ENCODE data around the gene TMEM168.

The TMEM168 gene

GRCh38 chr7:112779667-112780066 lies 10.5 kb downstream of the TMEM168 start:
- Histone ChIP-seq H3K9me3 (ENCODE audit: control insufficient read depth in 1 of 2, low read length in 2 of 2) (no peaks in the 10 kb centered on the region), H3K4me3 (ENCODE audit: low read depth in 1 of 2, low read length in 2 of 2) (no peak overlapping the region), H3K27ac (ENCODE audit: low read length) (no peak overlapping the region), H3K27me3 (ENCODE audit: low read depth, low read length) (no peaks in the 10 kb centered on the region), H3K36me3 (ENCODE audit: control insufficient read depth in 1 of 2, insufficient read depth in 2 of 2, low read length in 2 of 2) (peaks cover 9 to 15% of the 10 kb centered on the region in 2 donors), H3K4me1 (ENCODE audit: control insufficient read depth in 1 of 2, insufficient read depth in 2 of 2, low read length in 2 of 2) (no peaks in the 10 kb centered on the region)

GRCh38 chr7:112777406-112777805 lies 12.8 kb downstream of the TMEM168 start:
- Histone ChIP-seq H3K4me3 (ENCODE audit: low read depth in 1 of 2, low read length in 2 of 2) (no peak overlapping the region), H3K27ac (ENCODE audit: low read length) (no peak overlapping the region)

GRCh38 chr7:112771166-112771565 lies 19.0 kb downstream of the TMEM168 start:
- Histone ChIP-seq H3K36me3 (ENCODE audit: control insufficient read depth in 1 of 2, insufficient read depth in 2 of 2, low read length in 2 of 2) (peaks cover 0 to 6% of the 10 kb centered on the region in 2 donors), H3K4me1 (ENCODE audit: control insufficient read depth in 1 of 2, insufficient read depth in 2 of 2, low read length in 2 of 2) (no peaks in the 10 kb centered on the region), H3K9me3 (ENCODE audit: control insufficient read depth in 1 of 2, low read length in 2 of 2) (no peaks in the 10 kb centered on the region), H3K4me3 (ENCODE audit: low read depth in 1 of 2, low read length in 2 of 2) (no peak overlapping the region), H3K27ac (ENCODE audit: low read length) (no peak overlapping the region), H3K27me3 (ENCODE audit: low read depth, low read length) (no peaks in the 10 kb centered on the region)

More at GRCh38 chr7:112777406-112777805, 12.8 kb downstream of the TMEM168 start:
- no peaks in the 10 kb centered on the region for H3K36me3 ChIP-seq (ENCODE audit: control insufficient read depth in 1 of 2, insufficient read depth in 2 of 2, low read length in 2 of 2)
- H3K9me3 ChIP-seq (ENCODE audit: control insufficient read depth in 1 of 2, low read length in 2 of 2), result no peaks in the 10 kb centered on the region
- no peaks in the 10 kb centered on the region for H3K27me3 ChIP-seq (ENCODE audit: low read depth, low read length)
- no peaks in the 10 kb centered on the region for H3K4me1 ChIP-seq (ENCODE audit: control insufficient read depth in 1 of 2, insufficient read depth in 2 of 2, low read length in 2 of 2)

- no peaks in the 10 kb centered on the region for H3K4me1 ChIP-seq (ENCODE audit: control insufficient read depth in 1 of 2, insufficient read depth in 2 of 2, low read length in 2 of 2)
- H3K9me3 ChIP-seq (ENCODE audit: control insufficient read depth in 1 of 2, low read length in 2 of 2), result no peaks in the 10 kb centered on the region
- H3K27me3 ChIP-seq (ENCODE audit: low read depth, low read length), result no peaks in the 10 kb centered on the region
- no peak overlapping the region for H3K27ac ChIP-seq (ENCODE audit: low read length)
- H3K4me3 ChIP-seq (ENCODE audit: low read depth in 1 of 2, low read length in 2 of 2), result no peak overlapping the region
- H3K36me3 ChIP-seq (ENCODE audit: control insufficient read depth in 1 of 2, insufficient read depth in 2 of 2, low read length in 2 of 2), result peaks cover 0 to 6% of the 10 kb centered on the region in 2 donors
Observed at GRCh38 chr7:112770051-112770450, 20.1 kb downstream of the TMEM168 start.

GRCh38 chr7:112765105-112765504 lies 25.1 kb downstream of the TMEM168 start:
- Histone ChIP-seq H3K27ac (ENCODE audit: low read length) (no peak overlapping the region), H3K36me3 (ENCODE audit: control insufficient read depth in 1 of 2, insufficient read depth in 2 of 2, low read length in 2 of 2) (peaks cover 0 to 6% of the 10 kb centered on the region in 2 donors), H3K4me1 (ENCODE audit: control insufficient read depth in 1 of 2, insufficient read depth in 2 of 2, low read length in 2 of 2) (no peaks in the 10 kb centered on the region), H3K4me3 (ENCODE audit: low read depth in 1 of 2, low read length in 2 of 2) (no peak overlapping the region), H3K27me3 (ENCODE audit: low read depth, low read length) (no peaks in the 10 kb centered on the region), H3K9me3 (ENCODE audit: control insufficient read depth in 1 of 2, low read length in 2 of 2) (no peaks in the 10 kb centered on the region)

- H3K4me1 ChIP-seq (ENCODE audit: control insufficient read depth in 1 of 2, insufficient read depth in 2 of 2, low read length in 2 of 2), result no peaks in the 10 kb centered on the region
- H3K27ac ChIP-seq (ENCODE audit: low read length), result no peak overlapping the region
- H3K27me3 ChIP-seq (ENCODE audit: low read depth, low read length), result no peaks in the 10 kb centered on the region
- H3K36me3 ChIP-seq (ENCODE audit: control insufficient read depth in 1 of 2, insufficient read depth in 2 of 2, low read length in 2 of 2), result peaks cover 0 to 6% of the 10 kb centered on the region in 2 donors
- no peak overlapping the region for H3K4me3 ChIP-seq (ENCODE audit: low read depth in 1 of 2, low read length in 2 of 2)
- H3K9me3 ChIP-seq (ENCODE audit: control insufficient read depth in 1 of 2, low read length in 2 of 2), result no peaks in the 10 kb centered on the region
Observed at GRCh38 chr7:112763996-112764395, 26.2 kb downstream of the TMEM168 start.

GRCh38 chr7:112763298-112763697 lies 26.9 kb downstream of the TMEM168 start:
- H3K36me3 ChIP-seq (ENCODE audit: control insufficient read depth in 1 of 2, insufficient read depth in 2 of 2, low read length in 2 of 2), result peaks cover 0 to 6% of the 10 kb centered on the region in 2 donors
- H3K4me3 ChIP-seq (ENCODE audit: low read depth in 1 of 2, low read length in 2 of 2), result no peak overlapping the region
- no peaks in the 10 kb centered on the region for H3K27me3 ChIP-seq (ENCODE audit: low read depth, low read length)
- no peaks in the 10 kb centered on the region for H3K9me3 ChIP-seq (ENCODE audit: control insufficient read depth in 1 of 2, low read length in 2 of 2)
- H3K27ac ChIP-seq (ENCODE audit: low read length), result no peak overlapping the region
- no peaks in the 10 kb centered on the region for H3K4me1 ChIP-seq (ENCODE audit: control insufficient read depth in 1 of 2, insufficient read depth in 2 of 2, low read length in 2 of 2)

GRCh38 chr7:112759905-112760304 lies 30.3 kb downstream of the TMEM168 start:
- Histone ChIP-seq H3K4me1 (ENCODE audit: control insufficient read depth in 1 of 2, insufficient read depth in 2 of 2, low read length in 2 of 2) (no peaks in the 10 kb centered on the region), H3K27ac (ENCODE audit: low read length) (no peak overlapping the region), H3K36me3 (ENCODE audit: control insufficient read depth in 1 of 2, insufficient read depth in 2 of 2, low read length in 2 of 2) (no peaks in the 10 kb centered on the region), H3K4me3 (ENCODE audit: low read depth in 1 of 2, low read length in 2 of 2) (no peak overlapping the region), H3K9me3 (ENCODE audit: control insufficient read depth in 1 of 2, low read length in 2 of 2) (no peaks in the 10 kb centered on the region), H3K27me3 (ENCODE audit: low read depth, low read length) (no peaks in the 10 kb centered on the region)

GRCh38 chr7:112757337-112757736 lies 32.9 kb downstream of the TMEM168 start:
- Histone ChIP-seq H3K4me1 (ENCODE audit: control insufficient read depth in 1 of 2, insufficient read depth in 2 of 2, low read length in 2 of 2) (no peaks in the 10 kb centered on the region), H3K27me3 (ENCODE audit: low read depth, low read length) (no peaks in the 10 kb centered on the region), H3K27ac (ENCODE audit: low read length) (no peak overlapping the region), H3K36me3 (ENCODE audit: control insufficient read depth in 1 of 2, insufficient read depth in 2 of 2, low read length in 2 of 2) (no peaks in the 10 kb centered on the region), H3K9me3 (ENCODE audit: control insufficient read depth in 1 of 2, low read length in 2 of 2) (no peaks in the 10 kb centered on the region), H3K4me3 (ENCODE audit: low read depth in 1 of 2, low read length in 2 of 2) (no peak overlapping the region)

GRCh38 chr7:112753298-112753697 lies 36.9 kb downstream of the TMEM168 start:
- Histone ChIP-seq H3K27ac (ENCODE audit: low read length) (no peak overlapping the region), H3K4me3 (ENCODE audit: low read depth in 1 of 2, low read length in 2 of 2) (no peak overlapping the region), H3K9me3 (ENCODE audit: control insufficient read depth in 1 of 2, low read length in 2 of 2) (no peaks in the 10 kb centered on the region), H3K4me1 (ENCODE audit: control insufficient read depth in 1 of 2, insufficient read depth in 2 of 2, low read length in 2 of 2) (no peaks in the 10 kb centered on the region), H3K27me3 (ENCODE audit: low read depth, low read length) (no peaks in the 10 kb centered on the region), H3K36me3 (ENCODE audit: control insufficient read depth in 1 of 2, insufficient read depth in 2 of 2, low read length in 2 of 2) (no peaks in the 10 kb centered on the region)

- Histone ChIP-seq H3K27me3 (ENCODE audit: low read depth, low read length) (no peaks in the 10 kb centered on the region), H3K27ac (ENCODE audit: low read length) (no peak overlapping the region), H3K9me3 (ENCODE audit: control insufficient read depth in 1 of 2, low read length in 2 of 2) (no peaks in the 10 kb centered on the region), H3K4me3 (ENCODE audit: low read depth in 1 of 2, low read length in 2 of 2) (no peak overlapping the region), H3K4me1 (ENCODE audit: control insufficient read depth in 1 of 2, insufficient read depth in 2 of 2, low read length in 2 of 2) (no peaks in the 10 kb centered on the region), H3K36me3 (ENCODE audit: control insufficient read depth in 1 of 2, insufficient read depth in 2 of 2, low read length in 2 of 2) (no peaks in the 10 kb centered on the region)
Observed at GRCh38 chr7:112752576-112752975, 37.6 kb downstream of the TMEM168 start.

GRCh38 chr7:112749775-112750174 lies 40.4 kb downstream of the TMEM168 start:
- Histone ChIP-seq H3K4me1 (ENCODE audit: control insufficient read depth in 1 of 2, insufficient read depth in 2 of 2, low read length in 2 of 2) (no peaks in the 10 kb centered on the region), H3K36me3 (ENCODE audit: control insufficient read depth in 1 of 2, insufficient read depth in 2 of 2, low read length in 2 of 2) (no peaks in the 10 kb centered on the region), H3K27ac (ENCODE audit: low read length) (no peak overlapping the region), H3K9me3 (ENCODE audit: control insufficient read depth in 1 of 2, low read length in 2 of 2) (no peaks in the 10 kb centered on the region), H3K27me3 (ENCODE audit: low read depth, low read length) (no peaks in the 10 kb centered on the region), H3K4me3 (ENCODE audit: low read depth in 1 of 2, low read length in 2 of 2) (no peak overlapping the region)

Measured in muscle layer of duodenum (tissue), 2 donors.